HG03108 (cell line): Measurements from ENCODE around the gene GPR61.
A peak's percentile ranks its signal among the peaks of the same experiment; 100 is the strongest.

ENCODE experiments used
- ATAC-seq: cut with Tn5 transposase; IDR thresholded peaks from one replicate; pipeline ENCODE4 v1.9.1; 2021; ENCODE audit warnings: moderate library complexity; ENCODE audit not compliant: unreplicated experiment

GPR61 gene

GRCh38 chr1:109539676-109540075 is at the start of gene GPR61:
GPR61 (plus strand) TSS chr1:109539872; CDS start chr1:109543023, 3,151 bp downstream.
- ATAC-seq, result no peak

GRCh38 chr1:109490029-109490933 is 49.4 kb upstream of the GPR61 start:
- no peak for ATAC-seq

GRCh38 chr1:109490934-109491302 is 48.8 kb upstream of the GPR61 start:
- ATAC-seq, result no peak

- no peak for ATAC-seq
Measured at GRCh38 chr1:109491372-109491771, 48.3 kb upstream of the GPR61 start.

- no peak for ATAC-seq
Measured at GRCh38 chr1:109492779-109493178, 46.9 kb upstream of the GPR61 start.

GRCh38 chr1:109493227-109493626 is 46.4 kb upstream of the GPR61 start:
- no peak for ATAC-seq

- ATAC-seq, result peak; percentile 91
Measured at GRCh38 chr1:109493805-109494539, 45.7 kb upstream of the GPR61 start, which contains the start of gene CYB561D1. CYB561D1 (plus strand) TSS chr1:109494094; CDS start chr1:109494140, 46 bp downstream.

GRCh38 chr1:109495738-109496137 is 43.9 kb upstream of the GPR61 start:
- ATAC-seq, result no peak

- no peak for ATAC-seq
Measured at GRCh38 chr1:109497449-109498160, 42.1 kb upstream of the GPR61 start.

GRCh38 chr1:109498161-109498801 is 41.4 kb upstream of the GPR61 start:
- no peak for ATAC-seq

- ATAC-seq, result no peak
Measured at GRCh38 chr1:109499081-109499480, 40.6 kb upstream of the GPR61 start.

- no peak for ATAC-seq
Measured at GRCh38 chr1:109499661-109500536, 39.8 kb upstream of the GPR61 start.

- no peak for ATAC-seq
Measured at GRCh38 chr1:109500941-109501381, 38.7 kb upstream of the GPR61 start.

GRCh38 chr1:109501644-109502363 is 37.9 kb upstream of the GPR61 start:
- no peak for ATAC-seq

GRCh38 chr1:109502364-109502851 is 37.3 kb upstream of the GPR61 start:
- ATAC-seq, result no peak

GRCh38 chr1:109503935-109504334 is 35.7 kb upstream of the GPR61 start:
- no peak for ATAC-seq

- no peak for ATAC-seq
Measured at GRCh38 chr1:109504974-109505373, 34.7 kb upstream of the GPR61 start.

GRCh38 chr1:109508001-109508872 is 31.4 kb upstream of the GPR61 start:
- no peak for ATAC-seq
